ENCODE data around the gene SLC30A1.

DNA sequence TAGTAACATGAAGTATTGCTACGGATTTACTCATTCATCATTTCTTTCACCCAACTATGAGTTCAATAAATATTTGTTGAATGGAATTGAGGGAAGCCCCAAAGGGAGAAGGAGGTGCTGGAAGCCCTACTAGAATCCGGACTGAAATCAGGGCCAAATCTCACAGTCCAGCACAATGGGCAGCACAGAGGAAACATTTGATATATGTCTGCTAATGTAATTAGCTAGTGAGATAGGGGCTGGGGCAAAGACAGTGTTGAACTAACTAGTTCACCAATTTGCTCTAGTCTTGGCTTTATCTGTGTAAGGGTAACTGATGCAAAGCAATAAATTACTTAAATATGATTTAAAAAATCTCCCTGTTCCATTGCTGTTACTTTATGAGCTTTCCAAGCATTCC, 26.1 kb upstream of the SLC30A1 start:
- TF ChIP-seq, protein P1, sequence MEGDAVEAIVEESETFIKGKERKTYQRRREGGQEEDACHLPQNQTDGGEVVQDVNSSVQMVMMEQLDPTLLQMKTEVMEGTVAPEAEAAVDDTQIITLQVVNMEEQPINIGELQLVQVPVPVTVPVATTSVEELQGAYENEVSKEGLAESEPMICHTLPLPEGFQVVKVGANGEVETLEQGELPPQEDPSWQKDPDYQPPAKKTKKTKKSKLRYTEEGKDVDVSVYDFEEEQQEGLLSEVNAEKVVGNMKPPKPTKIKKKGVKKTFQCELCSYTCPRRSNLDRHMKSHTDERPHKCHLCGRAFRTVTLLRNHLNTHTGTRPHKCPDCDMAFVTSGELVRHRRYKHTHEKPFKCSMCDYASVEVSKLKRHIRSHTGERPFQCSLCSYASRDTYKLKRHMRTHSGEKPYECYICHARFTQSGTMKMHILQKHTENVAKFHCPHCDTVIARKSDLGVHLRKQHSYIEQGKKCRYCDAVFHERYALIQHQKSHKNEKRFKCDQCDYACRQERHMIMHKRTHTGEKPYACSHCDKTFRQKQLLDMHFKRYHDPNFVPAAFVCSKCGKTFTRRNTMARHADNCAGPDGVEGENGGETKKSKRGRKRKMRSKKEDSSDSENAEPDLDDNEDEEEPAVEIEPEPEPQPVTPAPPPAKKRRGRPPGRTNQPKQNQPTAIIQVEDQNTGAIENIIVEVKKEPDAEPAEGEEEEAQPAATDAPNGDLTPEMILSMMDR (IDR thresholded peaks at IDR 0.05; ENCODE audit: low read length), result no peak
- TF ChIP-seq EZH2 (IDR thresholded peaks at IDR 0.05; ENCODE audit: borderline replicate concordance, low read length), result no peak

Measured in OCI-LY1 (cell line).